ENCODE results near the gene ELP2.
A peak's percentile ranks its signal among the peaks of the same experiment; 100 is the strongest.
"Not testable (repeated sequence)": the region's sequence is repeated elsewhere in the genome, so short reads cannot be mapped to it uniquely, and the experiment has no call there.

ELP2 gene

GRCh38 chr18:36158266-36158867 lies 28.7 kb downstream of the ELP2 start:
- DNase-seq (ENCODE audit: low read depth) = peak; percentile 35

- DNase-seq (ENCODE audit: low read depth) = no peak
Measured at GRCh38 chr18:36160959-36161371, 31.3 kb downstream of the ELP2 start.

GRCh38 chr18:36162981-36163380 lies 33.3 kb downstream of the ELP2 start:
- DNase-seq (ENCODE audit: low read depth) = no peak

GRCh38 chr18:36167692-36168218 lies 38.1 kb downstream of the ELP2 start:
- no peak for DNase-seq (ENCODE audit: low read depth)

- DNase-seq (ENCODE audit: low read depth) = not testable (repeated sequence)
Measured at GRCh38 chr18:36168296-36168695, 38.6 kb downstream of the ELP2 start.

GRCh38 chr18:36169938-36170337 lies 40.2 kb downstream of the ELP2 start:
- DNase-seq (ENCODE audit: low read depth) = no peak

GRCh38 chr18:36175481-36175880 lies 45.8 kb downstream of the ELP2 start:
- DNase-seq (ENCODE audit: low read depth) = no peak

GRCh38 chr18:36176177-36176584 lies 46.5 kb downstream of the ELP2 start:
- DNase-seq (ENCODE audit: low read depth) = no peak

- DNase-seq (ENCODE audit: low read depth) = no peak
Measured at GRCh38 chr18:36176711-36177110, 47.0 kb downstream of the ELP2 start.

- no peak for DNase-seq (ENCODE audit: low read depth)
Measured at GRCh38 chr18:36177913-36178312, 48.2 kb downstream of the ELP2 start.

GRCh38 chr18:36179562-36180355 lies 50.1 kb downstream of the ELP2 start:
- DNase-seq (ENCODE audit: low read depth) = peak; percentile 45

GRCh38 chr18:36181441-36181840 lies 51.7 kb downstream of the ELP2 start:
- DNase-seq (ENCODE audit: low read depth) = no peak

GRCh38 chr18:36181898-36182506 lies 52.3 kb downstream of the ELP2 start:
- no peak for DNase-seq (ENCODE audit: low read depth)

GRCh38 chr18:36183033-36183432 lies 53.3 kb downstream of the ELP2 start:
- DNase-seq (ENCODE audit: low read depth) = no peak

GRCh38 chr18:36183987-36184386 lies 54.3 kb downstream of the ELP2 start:
- DNase-seq (ENCODE audit: low read depth) = no peak

- no peak for DNase-seq (ENCODE audit: low read depth)
Measured at GRCh38 chr18:36185157-36185556, 55.5 kb downstream of the ELP2 start.

- DNase-seq (ENCODE audit: low read depth) = no peak
Measured at GRCh38 chr18:36185901-36186460, 56.3 kb downstream of the ELP2 start.

- no peak for DNase-seq (ENCODE audit: low read depth)
Measured at GRCh38 chr18:36186461-36187192, 56.9 kb downstream of the ELP2 start.

- DNase-seq (ENCODE audit: low read depth) = peak; percentile 30
Measured at GRCh38 chr18:36187193-36187825, 57.6 kb downstream of the ELP2 start, which contains the start of gene MOCOS. Gene MOCOS (plus strand): TSS chr18:36187497. CDS start chr18:36187540, 43 bp downstream.

- DNase-seq (ENCODE audit: low read depth) = peak; percentile 75
Measured at GRCh38 chr18:36187826-36188721, 58.4 kb downstream of the ELP2 start.
